Breast epithelium (tissue), 4 donors: ENCODE data around the gene SYNRG. TPM values are rescaled to one million over a fixed set of nuclear protein-coding genes. Genes with fewer than 3 reads are reported as not detected.
A peak's percentile ranks its signal among the peaks of the same experiment; 100 is the strongest.

Experiments
- DNase-seq, 2 donors: peaks; one replicate each; pipeline ENCODE4 v3.0.0-alpha.2; 2019; ENCODE audit warnings: low spot score in 2 of 2
- H3K27ac ChIP-seq, 2 donors: fragments of 200-600 bp; sonication (generic) in 1 of 2; one replicate each; pipeline ENCODE4 v1.5.1; 2016 to 2019; ENCODE audit warnings: mild to moderate bottlenecking in 1 of 2
- H3K27me3 ChIP-seq, 2 donors: fragments of 200-600 bp; sonication (generic) in 1 of 2; one replicate each; pipeline versions ENCODE4 v1.5.1 to v1.6.0; 2017 to 2019; ENCODE audit warnings: control low read depth in 1 of 2, mild to moderate bottlenecking in 1 of 2
- H3K36me3 ChIP-seq: fragments of 200-600 bp; one replicate; pipeline ENCODE4 v1.5.1; 2019
- H3K4me1 ChIP-seq, 2 donors: fragments of 200-600 bp; sonication (generic); one replicate each; pipeline ENCODE4 v1.5.1; 2016 to 2019; ENCODE audit warnings: control low read depth in 1 of 2
- H3K4me3 ChIP-seq, 3 donors: fragments of 200-600 bp; sonication (generic); 1 replicate in 2 of 3; 2 replicates in 1 of 3; pipeline ENCODE4 v1.5.1; 2016 to 2019; ENCODE audit warnings: mild to moderate bottlenecking in 3 of 3, moderate library complexity in 2 of 3
- H3K9me3 ChIP-seq, 2 donors: fragments of 200-600 bp; sonication (generic) in 1 of 2; one replicate each; pipeline ENCODE4 v1.5.1; 2016 to 2019; ENCODE audit warnings: control low read depth in 1 of 2
- CTCF ChIP-seq, 3 donors: fragments of 450-650 bp; IDR thresholded peaks; one replicate each; pipeline ENCODE4 v1.5.1; 2016 to 2017; ENCODE audit warnings: antibody characterized with exemption in 3 of 3, mild to moderate bottlenecking in 3 of 3, moderate library complexity in 3 of 3
- POLR2A ChIP-seq: fragments of 450-650 bp; IDR thresholded peaks from one replicate; pipeline ENCODE4 v1.6.1; 2016; ENCODE audit warnings: antibody characterized with exemption, mild to moderate bottlenecking, moderate library complexity
- POLR2AphosphoS5 ChIP-seq, 3 donors: sonication (generic); formaldehyde crosslinking; IDR thresholded peaks; one replicate each; pipeline ENCODE4 v1.6.1; 2017; ENCODE audit warnings: antibody characterized with exemption in 3 of 3
- intact Hi-C: fragments of 100-400 bp; cut with DNase I; formaldehyde crosslinking; loops from one replicate; pipeline ENCODE4 v1.15.1; 2023; ENCODE audit warnings: low total_unique reads
- total RNA-seq, 3 donors: library from RNA; depleted of rRNA; stranded (reverse); fragments of >200 nt; gene quantifications; one replicate each; pipeline ENCODE4 v1.1.0, GENCODE V29; 2016

SYNRG gene
- total RNA-seq, 3 donors from 2014 or later = 20.2 to 38.2 (median 34.4) TPM

GRCh38 chr17:37490022-37490587, 119.1 kb downstream of the SYNRG start:
- H3K27ac ChIP-seq = peak overlapping the region; percentile 97 to 98
- H3K4me1 ChIP-seq = no peaks in the 10 kb centered on the region
- TF ChIP-seq POLR2A (no peak), POLR2AphosphoS5 (IDR thresholded peaks at IDR 0.05) (peak in 1 of 3 donors; percentile 26), CTCF (IDR thresholded peaks at IDR 0.05) (peak in 1 of 3 donors; percentile 29)
- no peaks in the 10 kb centered on the region for H3K36me3 ChIP-seq
- intact Hi-C loops = no loop called here
- peak overlapping the region; percentile 83 to 90 (median 88) for H3K4me3 ChIP-seq
- no peaks in the 10 kb centered on the region for H3K27me3 ChIP-seq
- no peaks in the 10 kb centered on the region for H3K9me3 ChIP-seq
- peak; percentile 70 to 75 for DNase-seq

GRCh38 chr17:37489197-37490001, 119.8 kb downstream of the SYNRG start, which contains the start of gene DUSP14:
Gene DUSP14, plus strand, starts transcription at chr17:37489891. Its CDS starts 22,382 bp downstream, at chr17:37512273.
- intact Hi-C loops = loop anchor here (5.0 kb wide), 1 partner anchor 77 kb away; no protein-coding TSS in a partner anchor
- peak; percentile 65 to 74 for DNase-seq
- peak; percentile 16 for TF ChIP-seq POLR2A
- peak in 1 of 3 donors; percentile 81 for TF ChIP-seq POLR2AphosphoS5 (IDR thresholded peaks at IDR 0.05)
- no peak for TF ChIP-seq CTCF (IDR thresholded peaks at IDR 0.05)

GRCh38 chr17:37488607-37489196, 120.5 kb downstream of the SYNRG start:
- Histone ChIP-seq H3K9me3 (no peaks in the 10 kb centered on the region), H3K36me3 (no peaks in the 10 kb centered on the region), H3K27ac (peak overlapping the region; percentile 97 to 98), H3K4me3 (peak overlapping the region; percentile 83 to 90 (median 88)), H3K27me3 (no peaks in the 10 kb centered on the region), H3K4me1 (no peaks in the 10 kb centered on the region)
- TF ChIP-seq CTCF (IDR thresholded peaks at IDR 0.05) (no peak), POLR2A (no peak), POLR2AphosphoS5 (IDR thresholded peaks at IDR 0.05) (peak in 2 of 3 donors; percentile 63 to 73)
- intact Hi-C loops = loop anchor here (5.0 kb wide), 1 partner anchor 76 kb away; no protein-coding TSS in a partner anchor
- peak; percentile 83 to 91 for DNase-seq

More at GRCh38 chr17:37489197-37490001, 119.8 kb downstream of the SYNRG start, which contains the start of gene DUSP14:
- Histone ChIP-seq H3K36me3 (no peaks in the 10 kb centered on the region), H3K4me1 (no peaks in the 10 kb centered on the region), H3K27ac (peak within 1 kb of the TSS; percentile 97 to 98), H3K4me3 (peak within 1 kb of the TSS; percentile 83 to 90 (median 88)), H3K27me3 (no peaks in the 10 kb centered on the region), H3K9me3 (no peaks in the 10 kb centered on the region)

GRCh38 chr17:37488009-37488604, 121.1 kb downstream of the SYNRG start:
- no peaks in the 10 kb centered on the region for H3K36me3 ChIP-seq
- TF ChIP-seq CTCF (IDR thresholded peaks at IDR 0.05) (no peak), POLR2AphosphoS5 (IDR thresholded peaks at IDR 0.05) (no peak), POLR2A (no peak)
- H3K27ac ChIP-seq = peak overlapping the region; percentile 97 to 98
- DNase-seq = no peak
- no peaks in the 10 kb centered on the region for H3K27me3 ChIP-seq
- intact Hi-C loops = loop anchor here (5.0 kb wide), 1 partner anchor 76 kb away; no protein-coding TSS in a partner anchor
- H3K9me3 ChIP-seq = no peaks in the 10 kb centered on the region
- no peaks in the 10 kb centered on the region for H3K4me1 ChIP-seq
- peak overlapping the region in 2 of 3 donors; percentile 88 to 90 for H3K4me3 ChIP-seq
